GM20000 (cell line): ENCODE measurements around the gene ALDH1A1.
"Not testable (repeated sequence)": the region's sequence is repeated elsewhere in the genome, so short reads cannot be mapped to it uniquely, and the experiment has no call there.

Experiments
- DNase-seq: peaks from one replicate; pipeline ENCODE4 v3.0.0; 2012; ENCODE audit warnings: low spot score
- CTCF ChIP-seq: IDR thresholded peaks from 2 replicates; pipeline ENCODE4 v1.5.1; 2012; ENCODE audit warnings: mild to moderate bottlenecking, control low read depth; ENCODE audit errors: extremely low read depth, missing control alignments

ALDH1A1 gene

GRCh38 chr9:72943844-72944462 lies 8.9 kb downstream of the ALDH1A1 start:
- no peak for TF ChIP-seq CTCF
- DNase-seq: no peak

GRCh38 chr9:72942451-72942850 lies 10.4 kb downstream of the ALDH1A1 start:
- no peak for DNase-seq
- no peak for TF ChIP-seq CTCF

GRCh38 chr9:72939581-72939980 lies 13.3 kb downstream of the ALDH1A1 start:
- not testable (repeated sequence) for DNase-seq

- no peak for TF ChIP-seq CTCF
- no peak for DNase-seq
These were observed 15.3 kb downstream of the ALDH1A1 start for GRCh38 chr9:72937545-72937944.

GRCh38 chr9:72936679-72937078 lies 16.2 kb downstream of the ALDH1A1 start:
- no peak for DNase-seq
- no peak for TF ChIP-seq CTCF

GRCh38 chr9:72936266-72936665 lies 16.6 kb downstream of the ALDH1A1 start:
- TF ChIP-seq CTCF: no peak
- DNase-seq: no peak

GRCh38 chr9:72935595-72935994 lies 17.3 kb downstream of the ALDH1A1 start:
- TF ChIP-seq CTCF: no peak
- no peak for DNase-seq
